Fibroblast of the aortic adventitia (primary cell): Measurements from ENCODE around the gene MACROD1. TPM values are rescaled to one million over a fixed set of nuclear protein-coding genes. Genes with fewer than 3 reads are reported as not detected.

Experiments
- DNase-seq: peaks from one replicate; pipeline ENCODE4 v3.0.0-alpha.2; 2010; ENCODE audit warnings: low read depth
- H3K4me3 ChIP-seq: 2 replicates; pipeline ENCODE4 v1.5.1; 2011; ENCODE audit warnings: low read depth, mild to moderate bottlenecking, control low read depth, low read length, moderate library complexity
- CTCF ChIP-seq: IDR thresholded peaks from 2 replicates; pipeline ENCODE4 v1.5.1; 2011; ENCODE audit warnings: mild to moderate bottlenecking, low read length, control low read depth, inconsistent platforms; ENCODE audit not compliant: insufficient read depth
- total RNA-seq: library from RNA; depleted of rRNA; stranded (reverse); fragments of >200 nt; gene quantifications from 2 replicates; pipeline ENCODE4 v1.2.3, GENCODE V29; 2012; ENCODE audit warnings: low replicate concordance

Gene MACROD1
- total RNA-seq, 1 donor, result 14.5 TPM

DNA sequence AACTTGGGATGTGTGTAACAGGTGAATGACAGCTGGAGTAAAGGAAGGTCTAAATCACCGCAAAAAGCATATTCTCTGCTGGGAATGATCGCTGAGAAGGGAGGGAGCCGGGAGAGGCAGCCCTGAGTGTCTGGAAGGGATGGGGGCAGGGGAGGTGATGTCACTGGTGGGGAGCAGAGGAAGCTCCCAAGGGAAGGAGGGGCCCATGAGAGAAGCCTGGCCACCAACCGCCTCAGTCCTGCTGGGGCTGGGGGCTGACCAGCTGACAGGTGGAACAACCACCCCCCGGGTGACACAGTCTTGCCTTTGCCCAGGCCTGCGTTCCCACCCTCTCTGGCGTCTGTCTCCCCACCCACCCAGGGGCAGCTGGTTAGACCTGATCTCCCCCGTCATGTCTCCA is 136.1 kb downstream of the MACROD1 start:
- H3K4me3 ChIP-seq, result no peak overlapping the region
- TF ChIP-seq CTCF, result no peak
- DNase-seq, result no peak

DNA sequence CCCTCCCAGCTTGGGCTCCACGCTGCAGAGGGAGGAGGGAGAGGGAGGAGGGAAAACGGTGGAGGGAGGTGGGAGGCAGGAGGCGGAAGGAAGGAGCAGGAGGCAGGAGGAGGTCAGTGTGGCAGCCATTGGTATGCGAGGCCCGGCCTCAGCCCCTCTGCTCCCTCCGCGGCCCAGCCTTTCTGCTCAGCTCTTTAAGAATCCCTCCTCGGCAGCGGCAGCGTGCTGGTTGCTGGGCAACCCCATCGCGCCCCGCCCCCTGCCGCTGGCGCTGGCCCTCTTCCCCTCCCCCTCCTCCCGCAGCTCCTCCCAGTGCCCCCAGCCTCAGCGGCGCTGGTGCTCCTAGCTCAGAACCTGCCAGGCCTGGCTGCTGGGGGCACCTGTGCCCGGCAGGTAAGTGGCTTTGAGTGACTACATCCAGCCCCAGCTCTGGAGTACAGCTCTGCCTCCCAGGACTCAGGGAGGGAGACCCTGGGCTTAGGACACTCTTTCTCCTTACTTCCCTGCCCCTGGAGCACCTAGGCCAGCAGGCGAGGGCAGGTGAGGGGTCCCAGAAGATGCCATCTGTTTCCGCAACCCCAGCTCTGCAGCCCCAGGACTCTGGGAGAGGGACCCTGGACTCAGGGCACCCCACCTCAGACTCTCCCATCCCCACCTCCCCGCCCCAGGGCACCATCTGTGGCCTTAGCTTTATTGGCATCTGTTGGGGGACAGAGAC is 137.4 kb downstream of the MACROD1 start:
- no peak overlapping the region for H3K4me3 ChIP-seq
- TF ChIP-seq CTCF, result no peak
- DNase-seq, result no peak

GRCh38 chr11:64027651-64028397 is 138.1 kb downstream of the MACROD1 start:
- no peak overlapping the region for H3K4me3 ChIP-seq
- no peak for DNase-seq
- no peak for TF ChIP-seq CTCF

- DNase-seq, result no peak
- TF ChIP-seq CTCF, result no peak
- H3K4me3 ChIP-seq, result no peak overlapping the region
These were observed 139.2 kb downstream of the MACROD1 start for GRCh38 chr11:64026575-64027205.

GRCh38 chr11:64025205-64025604 is 140.7 kb downstream of the MACROD1 start:
- DNase-seq, result no peak
- TF ChIP-seq CTCF, result no peak
- H3K4me3 ChIP-seq, result no peak overlapping the region

GRCh38 chr11:64023712-64024710 is 141.9 kb downstream of the MACROD1 start:
- DNase-seq, result no peak
- TF ChIP-seq CTCF, result no peak
- H3K4me3 ChIP-seq, result no peak overlapping the region
